Smooth muscle cell of the umbilical artery (primary cell): ENCODE measurements around the gene TMEM129. TPM values are rescaled to one million over a fixed set of nuclear protein-coding genes. Genes with fewer than 3 reads are reported as not detected.

ENCODE experiments used
- total RNA-seq: library from RNA; depleted of rRNA; stranded (reverse); fragments of >200 nt; gene quantifications from 2 replicates; pipeline ENCODE4 v1.2.3, GENCODE V29; 2014

TMEM129 gene
- total RNA-seq = 51.2 and 59.1 TPM in 2 replicates

GRCh38 chr4:1721003-1721665, at the start of gene TMEM129, which contains the start of gene TACC3:
TMEM129 (minus strand) TSS chr4:1721323; CDS start chr4:1720837, 486 bp downstream.
TACC3 (plus strand) TSS chr4:1721521; CDS start chr4:1723422, 1,901 bp downstream.

DNA sequence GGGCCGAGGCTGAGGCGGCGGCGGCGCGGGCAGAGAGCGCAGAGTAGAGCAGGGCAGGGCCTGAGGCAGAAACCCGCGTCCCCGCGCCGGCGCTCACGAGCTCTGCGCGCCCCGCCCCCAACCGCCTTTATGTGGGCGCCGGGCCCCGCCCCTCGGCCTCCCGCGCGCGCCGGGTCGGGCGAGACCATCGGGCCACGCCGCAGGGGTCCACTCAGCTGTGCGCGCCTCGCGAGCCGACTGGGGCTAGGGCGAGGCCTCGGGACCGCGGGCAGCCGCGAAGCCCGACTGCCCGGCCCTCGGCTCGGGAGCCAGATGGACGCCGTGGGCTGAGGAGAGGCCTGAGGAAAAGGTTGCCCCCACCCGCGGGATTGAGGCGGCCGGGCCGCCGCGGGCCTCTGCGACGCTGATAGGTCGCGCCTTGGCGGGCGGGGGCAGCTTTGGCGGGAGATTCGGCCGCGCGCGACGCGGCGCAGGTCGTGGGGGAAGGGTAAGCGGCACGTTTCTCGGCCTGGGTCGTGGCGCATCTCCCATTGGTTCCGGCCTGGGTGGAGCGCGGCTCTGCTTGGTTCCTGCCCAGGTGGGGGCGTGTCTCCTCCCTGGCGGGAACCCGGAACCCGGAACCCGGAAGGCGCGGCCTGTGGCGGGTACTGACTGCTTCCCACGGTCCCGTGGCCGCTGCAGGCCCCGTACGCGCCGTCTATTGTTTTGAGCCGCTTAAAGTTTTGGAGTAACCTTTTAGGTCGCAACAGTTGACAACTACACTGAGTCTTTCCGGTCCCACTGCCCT, 8.7 kb downstream of the TMEM129 start, which contains the start of gene SLBP:
SLBP (minus strand) TSS at position 104 of the 787 bp plus-strand sequence. CDS start 131 bp downstream, outside the sequence.

DNA sequence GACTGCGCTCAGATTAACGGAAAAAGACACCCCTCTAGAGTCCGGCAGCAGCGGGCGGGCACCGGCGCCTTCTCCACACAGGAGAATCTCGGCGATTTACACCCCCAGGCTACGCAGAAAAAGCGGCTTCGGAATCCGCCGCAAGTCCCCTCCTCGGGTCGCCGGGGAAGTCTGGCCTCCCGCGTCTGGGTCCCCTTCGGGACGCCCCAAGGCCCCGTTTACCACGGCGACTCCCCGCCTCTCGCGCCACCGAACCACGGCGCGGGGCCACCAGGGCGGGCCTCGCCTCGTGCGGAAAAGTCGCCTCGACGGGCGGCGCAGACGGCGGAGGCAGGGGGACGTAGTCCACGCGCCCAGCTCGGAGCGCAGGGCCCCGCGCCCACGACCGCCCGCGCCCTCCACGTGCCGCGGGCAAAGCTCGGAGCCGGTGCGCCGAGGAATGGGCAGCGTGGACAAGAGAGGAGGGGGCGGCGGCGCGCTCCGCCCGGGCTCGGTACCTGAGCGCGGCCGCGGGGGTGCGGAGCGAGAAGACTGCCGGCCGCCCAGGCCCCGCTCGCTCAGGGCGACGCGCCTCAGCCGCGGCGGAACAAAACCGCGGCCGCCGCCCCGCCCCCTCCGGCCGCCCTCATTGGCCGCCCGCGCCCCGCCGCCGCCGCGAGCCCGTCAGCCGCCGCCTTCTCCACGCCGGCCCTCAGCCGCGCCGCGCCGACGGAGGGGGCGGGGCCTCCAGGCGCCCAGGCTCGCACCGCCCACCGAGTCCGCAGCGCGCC, 37.2 kb downstream of the TMEM129 start, which contains the start of gene FAM53A:
FAM53A (minus strand) TSS at position 578 of the 770 bp plus-strand sequence. CDS start 15,572 bp downstream, outside the sequence.

Other genes with a start within 250 kb of the TMEM129 start
- 1.4 and 3.0 TPM in 2 replicates for gene FAM53A, start 37.0 kb downstream of the TMEM129 start, total RNA-seq
- gene SLBP, start 9.0 kb downstream of the TMEM129 start, total RNA-seq = 34.1 and 49.5 TPM in 2 replicates
- 1.8 and 14.1 TPM in 2 replicates for gene TACC3, start 198 bp upstream of the TMEM129 start, total RNA-seq
- gene FGFR3, start 72.0 kb upstream of the TMEM129 start, total RNA-seq = 0.59 and 1.3 TPM in 2 replicates
- gene LETM1, start 134.8 kb upstream of the TMEM129 start, total RNA-seq = 68.0 and 86.5 TPM in 2 replicates
- 28.2 and 88.2 TPM in 2 replicates for gene NSD2, start 150.1 kb upstream of the TMEM129 start, total RNA-seq